Mammary epithelial cell (primary cell): ENCODE results near the gene KLF13.

Source experiments
- EZH2 ChIP-seq: IDR thresholded peaks from 2 replicates; pipeline ENCODE4 v1.6.1; 2012; ENCODE audit warnings: low read length, inconsistent platforms, borderline replicate concordance
- TF ChIP-seq, protein P1 (sequence below), 2 donors: IDR thresholded peaks in 1 of 2; conservative IDR thresholded peaks in 1 of 2; 2 replicates each; pipeline ENCODE4 v1.5.1; 2011 to 2012; ENCODE audit warnings: inconsistent platforms in 2 of 2, low read length in 2 of 2, mild to moderate bottlenecking in 2 of 2, control low read depth in 1 of 2, low read depth in 1 of 2; ENCODE audit not compliant: insufficient read depth in 1 of 2; ENCODE audit errors: extremely low read depth in 1 of 2

DNA sequence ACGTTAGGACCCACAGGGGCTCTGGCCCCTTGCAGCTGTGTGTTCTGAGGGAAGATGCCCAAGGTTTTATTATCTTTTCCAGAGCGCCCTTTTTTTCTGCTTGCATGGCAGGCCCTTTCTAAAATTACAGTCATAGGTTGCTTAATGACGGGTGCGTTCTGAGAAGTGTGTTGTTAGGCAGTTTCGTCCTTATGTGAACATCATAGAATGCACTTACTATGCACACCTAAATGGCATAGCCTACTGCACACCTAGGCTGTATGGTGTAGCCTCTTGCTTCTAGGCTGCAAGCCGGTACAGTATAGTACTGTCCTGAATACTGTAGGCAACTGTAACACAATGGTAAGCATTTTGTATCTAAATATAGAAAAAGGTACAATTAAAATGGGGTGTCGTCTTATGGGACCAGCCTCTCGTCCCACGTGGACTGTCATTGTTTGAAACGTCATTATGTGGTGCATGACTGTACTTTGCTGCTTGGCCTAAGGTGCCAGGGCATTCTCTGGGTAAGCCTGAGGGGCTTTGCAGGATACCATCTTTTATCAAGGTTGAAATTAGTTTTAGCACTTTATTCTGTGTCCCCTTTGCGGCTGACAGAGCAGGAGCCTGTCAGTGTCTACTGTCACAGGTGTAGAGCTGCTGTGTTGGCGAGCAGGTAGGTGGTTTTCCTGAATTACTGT is 10.9 kb downstream of the KLF13 start:
- TF ChIP-seq, protein P1, sequence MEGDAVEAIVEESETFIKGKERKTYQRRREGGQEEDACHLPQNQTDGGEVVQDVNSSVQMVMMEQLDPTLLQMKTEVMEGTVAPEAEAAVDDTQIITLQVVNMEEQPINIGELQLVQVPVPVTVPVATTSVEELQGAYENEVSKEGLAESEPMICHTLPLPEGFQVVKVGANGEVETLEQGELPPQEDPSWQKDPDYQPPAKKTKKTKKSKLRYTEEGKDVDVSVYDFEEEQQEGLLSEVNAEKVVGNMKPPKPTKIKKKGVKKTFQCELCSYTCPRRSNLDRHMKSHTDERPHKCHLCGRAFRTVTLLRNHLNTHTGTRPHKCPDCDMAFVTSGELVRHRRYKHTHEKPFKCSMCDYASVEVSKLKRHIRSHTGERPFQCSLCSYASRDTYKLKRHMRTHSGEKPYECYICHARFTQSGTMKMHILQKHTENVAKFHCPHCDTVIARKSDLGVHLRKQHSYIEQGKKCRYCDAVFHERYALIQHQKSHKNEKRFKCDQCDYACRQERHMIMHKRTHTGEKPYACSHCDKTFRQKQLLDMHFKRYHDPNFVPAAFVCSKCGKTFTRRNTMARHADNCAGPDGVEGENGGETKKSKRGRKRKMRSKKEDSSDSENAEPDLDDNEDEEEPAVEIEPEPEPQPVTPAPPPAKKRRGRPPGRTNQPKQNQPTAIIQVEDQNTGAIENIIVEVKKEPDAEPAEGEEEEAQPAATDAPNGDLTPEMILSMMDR (conservative IDR thresholded peaks at IDR 0.05 in 1 of 2, IDR thresholded peaks at IDR 0.05 in 1 of 2; ENCODE audit: extremely low read depth in 1 of 2, insufficient read depth in 1 of 2, low read depth in 1 of 2, low read length in 2 of 2) = no peak
- TF ChIP-seq EZH2 = no peak
